HEK293 (cell line): ENCODE measurements around the gene TIMM10.
A peak's percentile ranks its signal among the peaks of the same experiment; 100 is the strongest.

ENCODE experiments used
- BCL11A ChIP-seq: fragments of 450-650 bp; formaldehyde crosslinking; IDR thresholded peaks from 2 replicates; pipeline ENCODE4 v1.5.1; 2016; ENCODE audit warnings: low read depth, missing biosample characterization, missing genetic modification characterization
- INSM2 ChIP-seq: fragments of 450-650 bp; formaldehyde crosslinking; IDR thresholded peaks from 2 replicates; pipeline ENCODE4 v1.5.1; 2016; ENCODE audit warnings: missing biosample characterization, missing genetic modification characterization
- KLF10 ChIP-seq: fragments of 450-650 bp; IDR thresholded peaks from 2 replicates; pipeline ENCODE4 v1.5.1; 2018; ENCODE audit warnings: missing biosample characterization, mild to moderate bottlenecking, missing genetic modification characterization
- KLF17 ChIP-seq: fragments of 450-650 bp; formaldehyde crosslinking; IDR thresholded peaks from 2 replicates; pipeline ENCODE4 v1.5.1; 2016; ENCODE audit warnings: missing biosample characterization, missing genetic modification characterization
- KLF8 ChIP-seq: fragments of 450-650 bp; formaldehyde crosslinking; IDR thresholded peaks from 2 replicates; pipeline ENCODE4 v1.5.1; 2016; ENCODE audit warnings: missing biosample characterization, missing genetic modification characterization
- MYNN ChIP-seq: fragments of 450-650 bp; formaldehyde crosslinking; IDR thresholded peaks from 2 replicates; pipeline ENCODE4 v1.5.1; 2016; ENCODE audit warnings: missing biosample characterization, missing genetic modification characterization, borderline replicate concordance
- REST ChIP-seq: fragments of 450-650 bp; formaldehyde crosslinking; IDR thresholded peaks from 2 replicates; pipeline ENCODE4 v1.5.1; 2016; ENCODE audit warnings: missing biosample characterization, missing genetic modification characterization
- ZBTB21 ChIP-seq: fragments of 450-650 bp; formaldehyde crosslinking; IDR thresholded peaks from 2 replicates; pipeline ENCODE4 v1.5.1; 2017; ENCODE audit warnings: missing biosample characterization, missing genetic modification characterization
- ZFHX2 ChIP-seq: fragments of 450-650 bp; formaldehyde crosslinking; conservative IDR thresholded peaks from 2 replicates; pipeline ENCODE4 v1.5.1; 2016; ENCODE audit warnings: missing biosample characterization, missing genetic modification characterization
- ZNF10 ChIP-seq: fragments of 450-650 bp; formaldehyde crosslinking; IDR thresholded peaks from 2 replicates; pipeline ENCODE4 v1.5.1; 2017; ENCODE audit warnings: missing biosample characterization, missing genetic modification characterization
- ZNF121 ChIP-seq: fragments of 450-650 bp; formaldehyde crosslinking; IDR thresholded peaks from 2 replicates; pipeline ENCODE4 v1.5.1; 2016; ENCODE audit warnings: missing biosample characterization, missing genetic modification characterization
- ZNF341 ChIP-seq: fragments of 450-650 bp; formaldehyde crosslinking; IDR thresholded peaks from 2 replicates; pipeline ENCODE4; 2016; ENCODE audit warnings: low read depth, missing biosample characterization, missing genetic modification characterization
- ZNF366 ChIP-seq: fragments of 450-650 bp; formaldehyde crosslinking; conservative IDR thresholded peaks from 2 replicates; pipeline ENCODE4 v1.5.1; 2016; ENCODE audit warnings: missing biosample characterization, missing genetic modification characterization
- ZNF518A ChIP-seq: fragments of 450-650 bp; formaldehyde crosslinking; conservative IDR thresholded peaks from 2 replicates; pipeline ENCODE4 v1.5.1; 2016; ENCODE audit warnings: low read depth, missing biosample characterization, missing genetic modification characterization
- ZNF555 ChIP-seq: fragments of 450-650 bp; formaldehyde crosslinking; conservative IDR thresholded peaks from 2 replicates; pipeline ENCODE4 v1.5.1; 2017; ENCODE audit warnings: missing biosample characterization, mild to moderate bottlenecking, missing genetic modification characterization, inconsistent platforms
- ZNF596 ChIP-seq: fragments of 450-650 bp; IDR thresholded peaks from 2 replicates; pipeline ENCODE4 v1.5.0; 2018; ENCODE audit warnings: missing biosample characterization, mild to moderate bottlenecking, missing genetic modification characterization, moderate library complexity
- ZNF629 ChIP-seq: fragments of 450-650 bp; formaldehyde crosslinking; IDR thresholded peaks from 2 replicates; pipeline ENCODE4 v1.5.1; 2017; ENCODE audit warnings: missing biosample characterization, missing genetic modification characterization
- ZNF843 ChIP-seq: fragments of 450-650 bp; formaldehyde crosslinking; IDR thresholded peaks from 2 replicates; pipeline ENCODE4 v1.5.1; 2016; ENCODE audit warnings: missing biosample characterization, missing genetic modification characterization
- ZSCAN30 ChIP-seq: fragments of 450-650 bp; IDR thresholded peaks from 2 replicates; pipeline ENCODE4 v1.5.1; 2018; ENCODE audit warnings: missing biosample characterization, mild to moderate bottlenecking, missing genetic modification characterization, moderate library complexity

The TIMM10 gene

GRCh38 chr11:57499983-57500461 is 30.5 kb downstream of the TIMM10 start (continued):
- TF ChIP-seq ZBTB21 (tag by site-specific recombination), result 0 out of 2 replicates have a peak, but pooled peaks have one; percentile 20
- peak; percentile 47; the same call in 1 of the 2 replicates for TF ChIP-seq INSM2 (tag by site-specific recombination)
- TF ChIP-seq KLF10 (tag by site-specific recombination), result no peak
- no peak for TF ChIP-seq ZNF518A (tag by site-specific recombination)
- peak; percentile 87 for TF ChIP-seq ZFHX2 (tag by site-specific recombination)
- no peak for TF ChIP-seq ZNF121 (tag by site-specific recombination)
- TF ChIP-seq ZNF366 (tag by site-specific recombination), result 0 out of 2 replicates have a peak, but pooled peaks have one; percentile 22
- TF ChIP-seq ZNF843 (tag by site-specific recombination), result 0 out of 2 replicates have a peak, but pooled peaks have one; percentile 13
- TF ChIP-seq ZNF555, result no peak
- peak; percentile 41; the same call in 1 of the 2 replicates for TF ChIP-seq ZSCAN30 (tag by site-specific recombination)
- TF ChIP-seq MYNN (tag by site-specific recombination), result no peak
- no peak for TF ChIP-seq KLF8 (tag by site-specific recombination)
- TF ChIP-seq KLF17, result peak; percentile 47; the same call in 1 of the 2 replicates
- 0 out of 2 replicates have a peak, but pooled peaks have one; percentile 21 for TF ChIP-seq ZNF629 (tag by site-specific recombination)
- no peak for TF ChIP-seq ZNF596
- peak; percentile 8; the same call in 1 of the 2 replicates for TF ChIP-seq BCL11A
- TF ChIP-seq REST (tag by site-specific recombination), result 0 out of 2 replicates have a peak, but pooled peaks have one; percentile 32
- TF ChIP-seq ZNF10 (tag by site-specific recombination), result no peak
- 0 out of 2 replicates have a peak, but pooled peaks have one; percentile 21 for TF ChIP-seq ZNF341 (tag by site-specific recombination)
